Stimulated activated memory B cell treated with anti-CD40 and anti-IgM and Interleukin-4, amounts not matched to agents 10 μg/mL and 1 μg/mL and 100 μg/mL, for 72 hours (primary cell): Measurements from ENCODE around the gene ADARB2.
A peak's percentile ranks its signal among the peaks of the same experiment; 100 is the strongest.

Experiments used
- ATAC-seq: fragments of 150-1000 bp; cut with Tn5 transposase; 2 replicates; pipeline ENCODE4 v1.10.0; 2021
- H3K27ac Mint-ChIP-seq: one replicate; pipeline ENCODE4 v1.8.0; 2022; ENCODE audit warnings: mild to moderate bottlenecking, mixed read lengths
- H3K27me3 Mint-ChIP-seq: one replicate; pipeline ENCODE4 v1.8.0; 2022; ENCODE audit warnings: mixed read lengths
- H3K36me3 Mint-ChIP-seq: one replicate; pipeline ENCODE4 v1.8.0; 2022; ENCODE audit warnings: mixed read lengths
- H3K4me1 Mint-ChIP-seq: one replicate; pipeline ENCODE4 v1.8.0; 2022; ENCODE audit warnings: mixed read lengths
- H3K4me3 Mint-ChIP-seq: one replicate; pipeline ENCODE4 v1.8.0; 2022; ENCODE audit warnings: mild to moderate bottlenecking, moderate library complexity, mixed read lengths
- H3K9me3 Mint-ChIP-seq: one replicate; pipeline ENCODE4 v1.8.0; 2022; ENCODE audit warnings: mixed read lengths

Gene ADARB2

GRCh38 chr10:1578392-1579140 is 158.8 kb downstream of the ADARB2 start:
- H3K27ac Mint-ChIP-seq, result no peak overlapping the region
- no peaks in the 10 kb centered on the region for H3K9me3 Mint-ChIP-seq
- peaks cover 42% of the 10 kb centered on the region for H3K4me1 Mint-ChIP-seq
- H3K4me3 Mint-ChIP-seq, result no peak overlapping the region
- H3K27me3 Mint-ChIP-seq, result peaks cover 13% of the 10 kb centered on the region
- H3K36me3 Mint-ChIP-seq, result no peaks in the 10 kb centered on the region
- ATAC-seq, result no peak

- peaks cover 43% of the 10 kb centered on the region for H3K4me1 Mint-ChIP-seq
Measured at GRCh38 chr10:1577945-1578344, 159.4 kb downstream of the ADARB2 start.

GRCh38 chr10:1577373-1577770 is 160.0 kb downstream of the ADARB2 start:
- no peak overlapping the region for H3K4me3 Mint-ChIP-seq
- H3K27me3 Mint-ChIP-seq, result peaks cover 18% of the 10 kb centered on the region
- H3K9me3 Mint-ChIP-seq, result no peaks in the 10 kb centered on the region
- ATAC-seq, result peak; percentile 66
- H3K36me3 Mint-ChIP-seq, result no peaks in the 10 kb centered on the region
- H3K4me1 Mint-ChIP-seq, result peaks cover 49% of the 10 kb centered on the region
- H3K27ac Mint-ChIP-seq, result no peak overlapping the region

More at GRCh38 chr10:1577945-1578344, 159.4 kb downstream of the ADARB2 start:
- no peak for ATAC-seq
- H3K36me3 Mint-ChIP-seq, result no peaks in the 10 kb centered on the region
- H3K9me3 Mint-ChIP-seq, result no peaks in the 10 kb centered on the region
- H3K27ac Mint-ChIP-seq, result no peak overlapping the region
- peaks cover 13% of the 10 kb centered on the region for H3K27me3 Mint-ChIP-seq
- H3K4me3 Mint-ChIP-seq, result no peak overlapping the region

GRCh38 chr10:1576467-1577372 is 160.6 kb downstream of the ADARB2 start:
- ATAC-seq, result peak; percentile 42
- Mint-ChIP-seq H3K36me3 (peaks cover under 1% of the 10 kb centered on the region), H3K9me3 (peaks cover 3% of the 10 kb centered on the region), H3K4me1 (peaks cover 55% of the 10 kb centered on the region), H3K27ac (no peak overlapping the region), H3K4me3 (no peak overlapping the region), H3K27me3 (peaks cover 24% of the 10 kb centered on the region)

GRCh38 chr10:1575481-1576244 is 161.7 kb downstream of the ADARB2 start:
- no peak for ATAC-seq
- H3K4me1 Mint-ChIP-seq, result peaks cover 61% of the 10 kb centered on the region
- H3K4me3 Mint-ChIP-seq, result no peak overlapping the region

GRCh38 chr10:1574719-1575118 is 162.6 kb downstream of the ADARB2 start:
- Mint-ChIP-seq H3K9me3 (peaks cover 7% of the 10 kb centered on the region), H3K36me3 (peaks cover 6% of the 10 kb centered on the region), H3K27me3 (peaks cover 31% of the 10 kb centered on the region), H3K4me1 (peaks cover 61% of the 10 kb centered on the region), H3K27ac (no peak overlapping the region), H3K4me3 (no peak overlapping the region)
- ATAC-seq, result no peak

More at GRCh38 chr10:1575481-1576244, 161.7 kb downstream of the ADARB2 start:
- H3K9me3 Mint-ChIP-seq, result peaks cover 7% of the 10 kb centered on the region
- peaks cover 6% of the 10 kb centered on the region for H3K36me3 Mint-ChIP-seq
- no peak overlapping the region for H3K27ac Mint-ChIP-seq
- peaks cover 31% of the 10 kb centered on the region for H3K27me3 Mint-ChIP-seq

GRCh38 chr10:1573981-1574380 is 163.3 kb downstream of the ADARB2 start:
- Mint-ChIP-seq H3K27me3 (peaks cover 35% of the 10 kb centered on the region), H3K4me1 (peaks cover 61% of the 10 kb centered on the region), H3K4me3 (no peak overlapping the region)

GRCh38 chr10:1573334-1573969 is 163.9 kb downstream of the ADARB2 start:
- Mint-ChIP-seq H3K27me3 (peaks cover 41% of the 10 kb centered on the region), H3K9me3 (peaks cover 7% of the 10 kb centered on the region), H3K27ac (no peak overlapping the region), H3K36me3 (peaks cover 6% of the 10 kb centered on the region), H3K4me1 (peaks cover 61% of the 10 kb centered on the region), H3K4me3 (no peak overlapping the region)
- ATAC-seq, result no peak

More at GRCh38 chr10:1573981-1574380, 163.3 kb downstream of the ADARB2 start:
- H3K36me3 Mint-ChIP-seq, result peaks cover 6% of the 10 kb centered on the region
- peaks cover 7% of the 10 kb centered on the region for H3K9me3 Mint-ChIP-seq
- no peak for ATAC-seq
- H3K27ac Mint-ChIP-seq, result no peak overlapping the region

- H3K4me3 Mint-ChIP-seq, result no peak overlapping the region
- H3K27me3 Mint-ChIP-seq, result peaks cover 47% of the 10 kb centered on the region
- peaks cover 7% of the 10 kb centered on the region for H3K9me3 Mint-ChIP-seq
- H3K4me1 Mint-ChIP-seq, result peaks cover 58% of the 10 kb centered on the region
- H3K27ac Mint-ChIP-seq, result peak overlapping the region; percentile 22
- ATAC-seq, result no peak
- peaks cover 6% of the 10 kb centered on the region for H3K36me3 Mint-ChIP-seq
Measured at GRCh38 chr10:1572519-1573333, 164.6 kb downstream of the ADARB2 start.

- H3K4me1 Mint-ChIP-seq, result peaks cover 48% of the 10 kb centered on the region
- H3K4me3 Mint-ChIP-seq, result no peak overlapping the region
- peaks cover 7% of the 10 kb centered on the region for H3K9me3 Mint-ChIP-seq
- H3K27me3 Mint-ChIP-seq, result peaks cover 47% of the 10 kb centered on the region
- ATAC-seq, result no peak
- peak overlapping the region; percentile 22 for H3K27ac Mint-ChIP-seq
- peaks cover 6% of the 10 kb centered on the region for H3K36me3 Mint-ChIP-seq
Measured at GRCh38 chr10:1571587-1572237, 165.6 kb downstream of the ADARB2 start.

- no peak overlapping the region for H3K27ac Mint-ChIP-seq
- peaks cover 47% of the 10 kb centered on the region for H3K27me3 Mint-ChIP-seq
- H3K4me3 Mint-ChIP-seq, result no peak overlapping the region
- ATAC-seq, result no peak
- H3K9me3 Mint-ChIP-seq, result peaks cover 7% of the 10 kb centered on the region
- H3K4me1 Mint-ChIP-seq, result peaks cover 36% of the 10 kb centered on the region
- H3K36me3 Mint-ChIP-seq, result peaks cover 6% of the 10 kb centered on the region
Measured at GRCh38 chr10:1570416-1571051, 166.8 kb downstream of the ADARB2 start.

- no peak for ATAC-seq
- H3K9me3 Mint-ChIP-seq, result peaks cover 7% of the 10 kb centered on the region
- H3K4me3 Mint-ChIP-seq, result no peak overlapping the region
- H3K27ac Mint-ChIP-seq, result no peak overlapping the region
- H3K27me3 Mint-ChIP-seq, result peaks cover 39% of the 10 kb centered on the region
- H3K36me3 Mint-ChIP-seq, result peaks cover 6% of the 10 kb centered on the region
- peaks cover 22% of the 10 kb centered on the region for H3K4me1 Mint-ChIP-seq
Measured at GRCh38 chr10:1569208-1569607, 168.1 kb downstream of the ADARB2 start.
